ENCODE measurements around the gene HCFC1R1.

- TF ChIP-seq CTCF (conservative IDR thresholded peaks at IDR 0.05; ENCODE audit: low read length) (peak; percentile 44), EZH2phosphoT487 (IDR thresholded peaks at IDR 0.05; ENCODE audit: borderline replicate concordance) (no peak)
Measured at GRCh38 chr16:3059041-3059722, 35.4 kb upstream of the HCFC1R1 start.

All from Loucy (cell line).